ENCODE results near the gene AP1M2. TPM values are rescaled to one million over a fixed set of nuclear protein-coding genes. Genes with fewer than 3 reads are reported as not detected.
A peak's percentile ranks its signal among the peaks of the same experiment; 100 is the strongest.

The AP1M2 gene
- total RNA-seq, 2 donors from 2014 or later: not detected

GRCh38 chr19:10612499-10613119, 25.5 kb upstream of the AP1M2 start:
- Mint-ChIP-seq H3K9me3 (no peaks in the 10 kb centered on the region), H3K27ac (no peak overlapping the region), H3K4me3 (no peak overlapping the region), H3K36me3 (ENCODE audit: low read depth) (peaks cover 19% of the 10 kb centered on the region), H3K4me1 (peaks cover 8% of the 10 kb centered on the region), H3K27me3 (no peaks in the 10 kb centered on the region)
- no peak for ATAC-seq (replicated peaks)

- H3K4me3 Mint-ChIP-seq: no peak overlapping the region
- no peak overlapping the region for H3K27ac Mint-ChIP-seq
- peaks cover 19% of the 10 kb centered on the region for H3K36me3 Mint-ChIP-seq (ENCODE audit: low read depth)
- no peaks in the 10 kb centered on the region for H3K9me3 Mint-ChIP-seq
- no peak for ATAC-seq (replicated peaks)
- H3K27me3 Mint-ChIP-seq: no peaks in the 10 kb centered on the region
- peaks cover 4% of the 10 kb centered on the region for H3K4me1 Mint-ChIP-seq
These were observed 24.8 kb upstream of the AP1M2 start for GRCh38 chr19:10611907-10612306.

GRCh38 chr19:10604460-10604980, 17.4 kb upstream of the AP1M2 start:
- H3K4me3 Mint-ChIP-seq: peak overlapping the region; percentile 88
- peak overlapping the region; percentile 94 for H3K27ac Mint-ChIP-seq
- H3K4me1 Mint-ChIP-seq: peaks cover 16% of the 10 kb centered on the region
- peaks cover 20% of the 10 kb centered on the region for H3K36me3 Mint-ChIP-seq (ENCODE audit: low read depth)
- H3K9me3 Mint-ChIP-seq: no peaks in the 10 kb centered on the region
- H3K27me3 Mint-ChIP-seq: no peaks in the 10 kb centered on the region
- no peak for ATAC-seq (replicated peaks)

- H3K27me3 Mint-ChIP-seq: no peaks in the 10 kb centered on the region
- peak overlapping the region; percentile 88 for H3K4me3 Mint-ChIP-seq
- peak overlapping the region; percentile 94 for H3K27ac Mint-ChIP-seq
- no peaks in the 10 kb centered on the region for H3K9me3 Mint-ChIP-seq
- ATAC-seq (replicated peaks): peak; percentile 10
- H3K4me1 Mint-ChIP-seq: peaks cover 16% of the 10 kb centered on the region
- H3K36me3 Mint-ChIP-seq (ENCODE audit: low read depth): peaks cover 20% of the 10 kb centered on the region
These were observed 16.9 kb upstream of the AP1M2 start for GRCh38 chr19:10603873-10604459.

- H3K4me3 Mint-ChIP-seq: peak overlapping the region; percentile 88
- peak overlapping the region; percentile 94 for H3K27ac Mint-ChIP-seq
- H3K9me3 Mint-ChIP-seq: no peaks in the 10 kb centered on the region
- H3K27me3 Mint-ChIP-seq: no peaks in the 10 kb centered on the region
- H3K4me1 Mint-ChIP-seq: peaks cover 16% of the 10 kb centered on the region
- peaks cover 20% of the 10 kb centered on the region for H3K36me3 Mint-ChIP-seq (ENCODE audit: low read depth)
- peak; percentile 62 for ATAC-seq (replicated peaks)
These were observed 16.2 kb upstream of the AP1M2 start for GRCh38 chr19:10603084-10603872.

- no peaks in the 10 kb centered on the region for H3K9me3 Mint-ChIP-seq
- H3K27me3 Mint-ChIP-seq: no peaks in the 10 kb centered on the region
- H3K4me3 Mint-ChIP-seq: peak overlapping the region; percentile 88
- peak; percentile 87 for ATAC-seq (replicated peaks)
- peaks cover 20% of the 10 kb centered on the region for H3K36me3 Mint-ChIP-seq (ENCODE audit: low read depth)
- peak overlapping the region; percentile 94 for H3K27ac Mint-ChIP-seq
- H3K4me1 Mint-ChIP-seq: peaks cover 16% of the 10 kb centered on the region
These were observed 15.4 kb upstream of the AP1M2 start for GRCh38 chr19:10602330-10603083.

GRCh38 chr19:10601999-10602329, 14.9 kb upstream of the AP1M2 start:
- peaks cover 20% of the 10 kb centered on the region for H3K36me3 Mint-ChIP-seq (ENCODE audit: low read depth)
- ATAC-seq (replicated peaks): no peak
- H3K27me3 Mint-ChIP-seq: no peaks in the 10 kb centered on the region
- peak overlapping the region; percentile 88 for H3K4me3 Mint-ChIP-seq
- H3K4me1 Mint-ChIP-seq: peaks cover 16% of the 10 kb centered on the region
- H3K27ac Mint-ChIP-seq: no peak overlapping the region
- no peaks in the 10 kb centered on the region for H3K9me3 Mint-ChIP-seq

GRCh38 chr19:10600149-10600548, 13.0 kb upstream of the AP1M2 start:
- Mint-ChIP-seq H3K9me3 (no peaks in the 10 kb centered on the region), H3K36me3 (ENCODE audit: low read depth) (peaks cover 20% of the 10 kb centered on the region), H3K27me3 (no peaks in the 10 kb centered on the region), H3K27ac (no peak overlapping the region), H3K4me3 (no peak overlapping the region), H3K4me1 (peaks cover 24% of the 10 kb centered on the region)
- ATAC-seq (replicated peaks): no peak

GRCh38 chr19:10593820-10594637, 6.9 kb upstream of the AP1M2 start:
- no peak overlapping the region for H3K4me3 Mint-ChIP-seq
- ATAC-seq (replicated peaks): no peak
- no peaks in the 10 kb centered on the region for H3K36me3 Mint-ChIP-seq (ENCODE audit: low read depth)
- no peaks in the 10 kb centered on the region for H3K9me3 Mint-ChIP-seq
- H3K27me3 Mint-ChIP-seq: no peaks in the 10 kb centered on the region
- peak overlapping the region; percentile 21 for H3K27ac Mint-ChIP-seq
- H3K4me1 Mint-ChIP-seq: peaks cover 8% of the 10 kb centered on the region

- H3K4me1 Mint-ChIP-seq: peaks cover 8% of the 10 kb centered on the region
- ATAC-seq (replicated peaks): no peak
- H3K4me3 Mint-ChIP-seq: no peak overlapping the region
These were observed 6.0 kb upstream of the AP1M2 start for GRCh38 chr19:10593148-10593547.

GRCh38 chr19:10587839-10588150, 683 bp upstream of the AP1M2 start:
- no peak overlapping the region for H3K4me3 Mint-ChIP-seq
- no peaks in the 10 kb centered on the region for H3K36me3 Mint-ChIP-seq (ENCODE audit: low read depth)
- H3K27ac Mint-ChIP-seq: no peak overlapping the region
- no peaks in the 10 kb centered on the region for H3K9me3 Mint-ChIP-seq
- no peak for ATAC-seq (replicated peaks)
- H3K4me1 Mint-ChIP-seq: peaks cover 13% of the 10 kb centered on the region
- H3K27me3 Mint-ChIP-seq: peaks cover 8% of the 10 kb centered on the region

More at GRCh38 chr19:10593148-10593547, 6.0 kb upstream of the AP1M2 start:
- Mint-ChIP-seq H3K36me3 (ENCODE audit: low read depth) (no peaks in the 10 kb centered on the region), H3K27ac (no peak overlapping the region), H3K9me3 (no peaks in the 10 kb centered on the region), H3K27me3 (no peaks in the 10 kb centered on the region)

GRCh38 chr19:10586396-10586795, 716 bp downstream of the AP1M2 start:
- Mint-ChIP-seq H3K27me3 (peaks cover 8% of the 10 kb centered on the region), H3K36me3 (ENCODE audit: low read depth) (no peaks in the 10 kb centered on the region), H3K4me3 (no peak overlapping the region), H3K9me3 (no peaks in the 10 kb centered on the region), H3K4me1 (peaks cover 13% of the 10 kb centered on the region), H3K27ac (no peak overlapping the region)
- no peak for ATAC-seq (replicated peaks)

GRCh38 chr19:10583036-10583776, 3.9 kb downstream of the AP1M2 start:
- Mint-ChIP-seq H3K27me3 (peaks cover 8% of the 10 kb centered on the region), H3K27ac (no peak overlapping the region), H3K9me3 (no peaks in the 10 kb centered on the region), H3K36me3 (ENCODE audit: low read depth) (no peaks in the 10 kb centered on the region), H3K4me1 (peaks cover 18% of the 10 kb centered on the region), H3K4me3 (no peak overlapping the region)
- ATAC-seq (replicated peaks): no peak

All from activated T-helper 17 cell treated with anti-CD3 and anti-CD28 coated beads, Interleukin-2, amount 50 U/mL, for 72 hours (primary cell).